GM21529 (cell line): ENCODE results near the gene BCL2L1.

ENCODE experiments used
- ATAC-seq: cut with Tn5 transposase; IDR thresholded peaks from one replicate; pipeline ENCODE4 v1.9.1; 2021; ENCODE audit not compliant: unreplicated experiment

Gene BCL2L1

GRCh38 chr20:31615416-31615815 lies 107.3 kb downstream of the BCL2L1 start:
- no peak for ATAC-seq
